Cardiac septum (tissue), 1 donor: ENCODE data around the gene KLHDC10. TPM values are rescaled to one million over a fixed set of nuclear protein-coding genes. Genes with fewer than 3 reads are reported as not detected.

Experiments used
- DNase-seq: peaks from one replicate; pipeline ENCODE4 v3.0.0-alpha.2; 2020; ENCODE audit warnings: low spot score
- intact Hi-C: fragments of 100-400 bp; cut with DNase I; formaldehyde crosslinking; loops from one replicate; pipeline ENCODE4 v1.14.0; 2022
- total RNA-seq: library from RNA; stranded (reverse); fragmentation: NEBNext Ultra II Directional; extraction: Animal tissue kit (Norgen Biotek cat#: 25700); gene quantifications from one replicate; pipeline ENCODE4 v1.2.1, GENCODE V29; 2021
- donor health status: DM: no; HTN: no; CAD: no.

KLHDC10 gene
- total RNA-seq, 1 donor from 2014 or later, result 22.5 TPM

GRCh38 chr7:130148561-130148960 is 78.2 kb downstream of the KLHDC10 start:
- DNase-seq, result no peak
- intact Hi-C loops, result no loop called here

- DNase-seq, result no peak
- intact Hi-C loops, result no loop called here
These were observed 79.2 kb downstream of the KLHDC10 start for GRCh38 chr7:130149281-130150139.

- no peak for DNase-seq
- intact Hi-C loops, result no loop called here
These were observed 80.3 kb downstream of the KLHDC10 start for GRCh38 chr7:130150587-130150986.

GRCh38 chr7:130151591-130152492 is 81.5 kb downstream of the KLHDC10 start:
- no peak for DNase-seq
- intact Hi-C loops, result no loop called here

- no peak for DNase-seq
- intact Hi-C loops, result no loop called here
These were observed 82.3 kb downstream of the KLHDC10 start for GRCh38 chr7:130152493-130153210.

- intact Hi-C loops, result no loop called here
- no peak for DNase-seq
These were observed 83.0 kb downstream of the KLHDC10 start for GRCh38 chr7:130153211-130153908.

- DNase-seq, result no peak
- intact Hi-C loops, result no loop called here
These were observed 83.8 kb downstream of the KLHDC10 start for GRCh38 chr7:130154131-130154500.

- intact Hi-C loops, result no loop called here
- DNase-seq, result no peak
These were observed 84.4 kb downstream of the KLHDC10 start for GRCh38 chr7:130154501-130155317.

GRCh38 chr7:130156140-130156539 is 85.8 kb downstream of the KLHDC10 start:
- intact Hi-C loops, result no loop called here
- no peak for DNase-seq

- intact Hi-C loops, result no loop called here
- no peak for DNase-seq
These were observed 87.4 kb downstream of the KLHDC10 start for GRCh38 chr7:130157700-130158099.

GRCh38 chr7:130160023-130160422 is 89.7 kb downstream of the KLHDC10 start:
- intact Hi-C loops, result no loop called here
- no peak for DNase-seq

GRCh38 chr7:130160455-130160854 is 90.1 kb downstream of the KLHDC10 start:
- DNase-seq, result no peak
- intact Hi-C loops, result no loop called here

GRCh38 chr7:130162196-130162595 is 91.9 kb downstream of the KLHDC10 start:
- no peak for DNase-seq
- intact Hi-C loops, result no loop called here

GRCh38 chr7:130174237-130174959 is 104.1 kb downstream of the KLHDC10 start:
- no peak for DNase-seq
- intact Hi-C loops, result no loop called here

GRCh38 chr7:130178251-130178650 is 107.9 kb downstream of the KLHDC10 start:
- intact Hi-C loops, result no loop called here
- no peak for DNase-seq

- no peak for DNase-seq
- intact Hi-C loops, result no loop called here
These were observed 109.3 kb downstream of the KLHDC10 start for GRCh38 chr7:130179631-130180030.

- intact Hi-C loops, result no loop called here
- DNase-seq, result no peak
These were observed 110.4 kb downstream of the KLHDC10 start for GRCh38 chr7:130180571-130181262.

GRCh38 chr7:130181263-130181605 is 110.9 kb downstream of the KLHDC10 start:
- intact Hi-C loops, result no loop called here
- no peak for DNase-seq
